ENCODE data around the gene MAPK1. TPM values are rescaled to one million over a fixed set of nuclear protein-coding genes. Genes with fewer than 3 reads are reported as not detected.
A peak's percentile ranks its signal among the peaks of the same experiment; 100 is the strongest.
"Not testable (repeated sequence)": the region's sequence is repeated elsewhere in the genome, so short reads cannot be mapped to it uniquely, and the experiment has no call there.

Gene MAPK1
- total RNA-seq, 1 experiment from 2014 or later: 42.7 TPM

GRCh38 chr22:21848057-21848456 is 19.4 kb downstream of the MAPK1 start:
- not testable (repeated sequence) for DNase-seq (ENCODE audit: low read depth)

- no peak for DNase-seq (ENCODE audit: low read depth)
Measured at GRCh38 chr22:21845558-21846453, 21.6 kb downstream of the MAPK1 start.

GRCh38 chr22:21842946-21843345 is 24.5 kb downstream of the MAPK1 start:
- DNase-seq (ENCODE audit: low read depth): no peak

GRCh38 chr22:21841422-21841821 is 26.0 kb downstream of the MAPK1 start:
- DNase-seq (ENCODE audit: low read depth): no peak

GRCh38 chr22:21840236-21840823 is 27.1 kb downstream of the MAPK1 start:
- no peak for DNase-seq (ENCODE audit: low read depth)

GRCh38 chr22:21839765-21840140 is 27.7 kb downstream of the MAPK1 start:
- no peak for DNase-seq (ENCODE audit: low read depth)

- DNase-seq (ENCODE audit: low read depth): not testable (repeated sequence)
Measured at GRCh38 chr22:21839104-21839764, 28.2 kb downstream of the MAPK1 start.

GRCh38 chr22:21837248-21837979 is 30.0 kb downstream of the MAPK1 start:
- DNase-seq (ENCODE audit: low read depth): peak; percentile 82

- DNase-seq (ENCODE audit: low read depth): not testable (repeated sequence)
Measured at GRCh38 chr22:21836486-21836885, 31.0 kb downstream of the MAPK1 start.

GRCh38 chr22:21835378-21835777 is 32.1 kb downstream of the MAPK1 start:
- DNase-seq (ENCODE audit: low read depth): no peak

GRCh38 chr22:21834869-21835268 is 32.6 kb downstream of the MAPK1 start:
- DNase-seq (ENCODE audit: low read depth): no peak

- DNase-seq (ENCODE audit: low read depth): no peak
Measured at GRCh38 chr22:21832291-21833290, 34.9 kb downstream of the MAPK1 start.

GRCh38 chr22:21829523-21829922 is 37.9 kb downstream of the MAPK1 start:
- DNase-seq (ENCODE audit: low read depth): no peak

- DNase-seq (ENCODE audit: low read depth): no peak
Measured at GRCh38 chr22:21828268-21828638, 39.2 kb downstream of the MAPK1 start.

- DNase-seq (ENCODE audit: low read depth): no peak
Measured at GRCh38 chr22:21827628-21828267, 39.7 kb downstream of the MAPK1 start.

- DNase-seq (ENCODE audit: low read depth): no peak
Measured at GRCh38 chr22:21826204-21826603, 41.2 kb downstream of the MAPK1 start.

GRCh38 chr22:21824962-21825361 is 42.5 kb downstream of the MAPK1 start:
- not testable (repeated sequence) for DNase-seq (ENCODE audit: low read depth)

- no peak for DNase-seq (ENCODE audit: low read depth)
Measured at GRCh38 chr22:21824445-21824912, 43.0 kb downstream of the MAPK1 start.

GRCh38 chr22:21823740-21824444 is 43.6 kb downstream of the MAPK1 start:
- DNase-seq (ENCODE audit: low read depth): no peak

Data from RPMI7951 (cell line).